ENCODE data around the gene MRPL40.

Gene MRPL40

DNA sequence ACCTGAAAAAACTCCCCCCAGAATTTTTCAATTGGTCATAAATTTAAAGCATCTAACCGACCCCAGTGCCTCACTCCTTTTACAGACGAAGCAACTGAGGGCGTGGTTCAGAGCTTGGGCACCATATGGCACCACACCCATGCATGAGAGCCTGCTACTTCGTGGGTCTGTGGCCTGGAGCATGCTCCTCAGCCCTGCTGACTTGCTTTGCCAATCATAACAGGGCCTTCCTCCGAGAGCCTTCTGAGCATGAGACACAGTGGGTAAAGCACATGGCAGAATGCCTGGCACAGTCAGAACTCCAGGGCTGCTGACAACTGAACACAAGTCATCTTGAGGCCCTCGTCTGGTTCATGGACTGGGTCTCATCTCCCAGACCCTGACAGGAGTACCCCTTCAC, 34.1 kb upstream of the MRPL40 start:
- H3K4me1 ChIP-seq (ENCODE audit: control insufficient read depth, insufficient read depth, low read depth, low read length): no peaks in the 10 kb centered on the region
- H3K18ac ChIP-seq (ENCODE audit: low read depth in 1 of 2, low read length in 2 of 2): no peak overlapping the region
- H3K9me3 ChIP-seq (ENCODE audit: control insufficient read depth, low read length): no peaks in the 10 kb centered on the region
- no peak overlapping the region for H2BK12ac ChIP-seq (ENCODE audit: low read length in 2 of 2)
- H3K27me3 ChIP-seq (ENCODE audit: control insufficient read depth in 1 of 2, insufficient read depth in 1 of 2, low read length in 2 of 2): no peaks in the 10 kb centered on the region
- no peak overlapping the region for H3K27ac ChIP-seq (ENCODE audit: low read length, poor library complexity, severe bottlenecking)
- no peak overlapping the region for H3K14ac ChIP-seq (ENCODE audit: low read length in 2 of 2)
- peaks cover 17% of the 10 kb centered on the region for H3K79me1 ChIP-seq (replicated peaks; ENCODE audit: low read length, poor library complexity, severe bottlenecking)
- H2BK120ac ChIP-seq (ENCODE audit: low read depth, low read length): no peak overlapping the region
- H3K23ac ChIP-seq (ENCODE audit: low read length in 2 of 2): no peak overlapping the region
- no peak overlapping the region for H4K91ac ChIP-seq (ENCODE audit: low read length)
- H3K4me2 ChIP-seq (ENCODE audit: low read length, poor library complexity, severe bottlenecking): no peak overlapping the region
- H3K36me3 ChIP-seq (ENCODE audit: control insufficient read depth in 1 of 2, insufficient read depth in 2 of 2, low read depth in 1 of 2, low read length in 2 of 2): peaks cover 59 to 84% of the 10 kb centered on the region in 2 experiments
- WGBS: 94% methylated on average over 6 of the region's 6 CpGs
- H3K4ac ChIP-seq (ENCODE audit: low read depth in 1 of 2, low read length in 2 of 2): no peak overlapping the region
- no peak overlapping the region for H3K4me3 ChIP-seq (ENCODE audit: insufficient read depth in 1 of 2, low read depth in 1 of 2, low read length in 2 of 2)
- H2BK5ac ChIP-seq (ENCODE audit: low read depth, low read length, poor library complexity, severe bottlenecking): no peak overlapping the region
- no peak overlapping the region for H3K9ac ChIP-seq (ENCODE audit: low read length)
- no peak overlapping the region for H2AFZ ChIP-seq (ENCODE audit: low read depth, low read length)
- no peak overlapping the region for H4K8ac ChIP-seq (ENCODE audit: low read length)
- H2AK5ac ChIP-seq (ENCODE audit: low read length, severe bottlenecking): no peak overlapping the region
- DNase-seq: no peak
- H2BK15ac ChIP-seq (ENCODE audit: low read depth, poor library complexity, severe bottlenecking): no peak overlapping the region

DNA sequence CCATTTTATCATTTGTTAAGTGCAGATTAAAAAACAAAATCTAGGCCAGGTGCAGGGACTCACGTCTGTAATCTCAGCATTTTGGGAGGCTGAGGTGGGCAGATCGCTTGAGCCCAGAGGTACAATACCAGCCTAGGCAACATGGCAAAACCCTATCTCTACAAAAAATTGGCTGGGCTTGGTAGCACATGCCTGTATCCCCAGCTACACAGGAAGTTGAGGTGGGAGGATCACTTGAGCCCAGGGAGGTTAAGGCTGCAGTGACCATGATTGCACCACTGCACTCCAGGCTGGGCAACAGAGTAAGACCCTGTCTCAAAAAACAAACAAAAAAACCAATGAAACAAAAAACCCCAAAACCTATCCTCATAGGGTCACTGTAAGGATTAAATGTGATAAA, 33.7 kb upstream of the MRPL40 start:
- no peaks in the 10 kb centered on the region for H3K27me3 ChIP-seq (ENCODE audit: control insufficient read depth in 1 of 2, insufficient read depth in 1 of 2, low read length in 2 of 2)

DNA sequence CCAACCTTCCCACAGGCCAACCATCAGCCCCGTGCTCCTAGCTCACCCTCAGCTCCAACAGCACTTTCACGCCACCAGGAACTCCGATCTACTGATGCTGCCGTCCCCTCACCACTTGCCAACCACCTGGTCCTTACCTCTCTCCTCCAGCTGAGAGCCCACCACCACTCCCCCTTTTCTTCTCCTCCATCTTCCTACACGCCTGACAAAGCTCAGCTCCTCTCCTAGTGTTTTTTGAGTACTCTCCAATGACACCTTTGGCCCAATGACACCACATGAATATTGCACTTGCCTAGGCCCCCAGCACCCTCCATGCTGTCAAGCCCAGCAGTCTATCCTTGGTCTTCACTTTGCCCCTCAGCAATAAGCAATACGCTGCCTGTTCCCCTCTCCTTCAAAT, 31.5 kb upstream of the MRPL40 start:
- Histone ChIP-seq H2BK12ac (ENCODE audit: low read length in 2 of 2) (no peak overlapping the region), H2AK5ac (ENCODE audit: low read length, severe bottlenecking) (no peak overlapping the region), H3K27me3 (ENCODE audit: control insufficient read depth in 1 of 2, insufficient read depth in 1 of 2, low read length in 2 of 2) (no peaks in the 10 kb centered on the region), H3K9ac (ENCODE audit: low read length) (no peak overlapping the region), H3K14ac (ENCODE audit: low read length in 2 of 2) (no peak overlapping the region), H3K79me1 (replicated peaks; ENCODE audit: low read length, poor library complexity, severe bottlenecking) (peaks cover 20% of the 10 kb centered on the region), H4K91ac (ENCODE audit: low read length) (no peak overlapping the region), H2AFZ (ENCODE audit: low read depth, low read length) (no peak overlapping the region), H3K23ac (ENCODE audit: low read length in 2 of 2) (no peak overlapping the region), H2BK5ac (ENCODE audit: low read depth, low read length, poor library complexity, severe bottlenecking) (no peak overlapping the region), H2BK120ac (ENCODE audit: low read depth, low read length) (no peak overlapping the region), H3K36me3 (ENCODE audit: control insufficient read depth in 1 of 2, insufficient read depth in 2 of 2, low read depth in 1 of 2, low read length in 2 of 2) (peaks cover 47 to 78% of the 10 kb centered on the region in 2 experiments), H4K8ac (ENCODE audit: low read length) (no peak overlapping the region), H3K4me2 (ENCODE audit: low read length, poor library complexity, severe bottlenecking) (no peak overlapping the region), H3K9me3 (ENCODE audit: control insufficient read depth, low read length) (no peaks in the 10 kb centered on the region), H2BK15ac (ENCODE audit: low read depth, poor library complexity, severe bottlenecking) (no peak overlapping the region), H3K4me3 (ENCODE audit: insufficient read depth in 1 of 2, low read depth in 1 of 2, low read length in 2 of 2) (no peak overlapping the region), H3K4me1 (ENCODE audit: control insufficient read depth, insufficient read depth, low read depth, low read length) (no peaks in the 10 kb centered on the region), H3K27ac (ENCODE audit: low read length, poor library complexity, severe bottlenecking) (no peak overlapping the region), H3K18ac (ENCODE audit: low read depth in 1 of 2, low read length in 2 of 2) (no peak overlapping the region), H3K4ac (ENCODE audit: low read depth in 1 of 2, low read length in 2 of 2) (no peak overlapping the region)
- no peak for DNase-seq
- 98% methylated on average over 6 of the region's 6 CpGs for WGBS

More for the DNA sequence above, 33.7 kb upstream of the MRPL40 start:
- H3K4me2 ChIP-seq (ENCODE audit: low read length, poor library complexity, severe bottlenecking): no peak overlapping the region
- no peak overlapping the region for H3K4ac ChIP-seq (ENCODE audit: low read depth in 1 of 2, low read length in 2 of 2)
- no peak overlapping the region for H3K23ac ChIP-seq (ENCODE audit: low read length in 2 of 2)
- no peak overlapping the region for H2AFZ ChIP-seq (ENCODE audit: low read depth, low read length)
- no peak overlapping the region for H2BK5ac ChIP-seq (ENCODE audit: low read depth, low read length, poor library complexity, severe bottlenecking)
- H3K36me3 ChIP-seq (ENCODE audit: control insufficient read depth in 1 of 2, insufficient read depth in 2 of 2, low read depth in 1 of 2, low read length in 2 of 2): peaks cover 58 to 81% of the 10 kb centered on the region in 2 experiments
- no peak overlapping the region for H3K4me3 ChIP-seq (ENCODE audit: insufficient read depth in 1 of 2, low read depth in 1 of 2, low read length in 2 of 2)
- H2AK5ac ChIP-seq (ENCODE audit: low read length, severe bottlenecking): no peak overlapping the region
- H3K9ac ChIP-seq (ENCODE audit: low read length): no peak overlapping the region
- no peak overlapping the region for H4K8ac ChIP-seq (ENCODE audit: low read length)
- no peak overlapping the region for H2BK120ac ChIP-seq (ENCODE audit: low read depth, low read length)
- no peak overlapping the region for H3K18ac ChIP-seq (ENCODE audit: low read depth in 1 of 2, low read length in 2 of 2)
- no peak overlapping the region for H2BK12ac ChIP-seq (ENCODE audit: low read length in 2 of 2)
- WGBS: 100% methylated on average over 2 of the region's 2 CpGs
- H3K79me1 ChIP-seq (replicated peaks; ENCODE audit: low read length, poor library complexity, severe bottlenecking): peaks cover 17% of the 10 kb centered on the region
- no peaks in the 10 kb centered on the region for H3K4me1 ChIP-seq (ENCODE audit: control insufficient read depth, insufficient read depth, low read depth, low read length)
- no peaks in the 10 kb centered on the region for H3K9me3 ChIP-seq (ENCODE audit: control insufficient read depth, low read length)
- no peak for DNase-seq
- H4K91ac ChIP-seq (ENCODE audit: low read length): no peak overlapping the region
- no peak overlapping the region for H2BK15ac ChIP-seq (ENCODE audit: low read depth, poor library complexity, severe bottlenecking)
- H3K14ac ChIP-seq (ENCODE audit: low read length in 2 of 2): no peak overlapping the region
- H3K27ac ChIP-seq (ENCODE audit: low read length, poor library complexity, severe bottlenecking): no peak overlapping the region

DNA sequence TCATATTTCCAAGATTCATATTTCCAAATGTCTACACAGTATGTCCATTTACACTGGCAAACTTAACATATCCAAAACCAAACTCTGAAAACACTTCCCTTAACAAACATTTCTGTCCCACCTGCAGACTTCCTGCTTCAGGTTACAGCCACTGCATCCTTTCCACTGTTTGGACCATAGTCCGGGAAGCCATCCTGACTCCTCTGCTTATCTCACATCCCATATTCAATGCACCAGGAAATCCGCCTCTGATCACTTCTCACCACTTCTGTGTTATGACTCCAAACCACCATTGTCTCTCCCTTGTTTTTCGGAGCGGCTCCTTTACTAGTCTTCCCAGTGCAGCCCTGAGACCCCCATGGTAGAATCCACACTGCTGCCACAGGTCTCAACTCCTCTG, 30.9 kb upstream of the MRPL40 start:
- WGBS: 98% methylated on average over 4 of the region's 4 CpGs
- peaks cover 23% of the 10 kb centered on the region for H3K79me1 ChIP-seq (replicated peaks; ENCODE audit: low read length, poor library complexity, severe bottlenecking)

More for the DNA sequence above, 30.9 kb upstream of the MRPL40 start:
- Histone ChIP-seq H3K27me3 (ENCODE audit: control insufficient read depth in 1 of 2, insufficient read depth in 1 of 2, low read length in 2 of 2) (no peaks in the 10 kb centered on the region), H3K4ac (ENCODE audit: low read depth in 1 of 2, low read length in 2 of 2) (no peak overlapping the region), H3K9ac (ENCODE audit: low read length) (no peak overlapping the region), H2BK5ac (ENCODE audit: low read depth, low read length, poor library complexity, severe bottlenecking) (no peak overlapping the region), H2AK5ac (ENCODE audit: low read length, severe bottlenecking) (no peak overlapping the region), H3K27ac (ENCODE audit: low read length, poor library complexity, severe bottlenecking) (no peak overlapping the region), H3K9me3 (ENCODE audit: control insufficient read depth, low read length) (no peaks in the 10 kb centered on the region), H3K4me3 (ENCODE audit: insufficient read depth in 1 of 2, low read depth in 1 of 2, low read length in 2 of 2) (no peak overlapping the region), H3K18ac (ENCODE audit: low read depth in 1 of 2, low read length in 2 of 2) (no peak overlapping the region), H3K14ac (ENCODE audit: low read length in 2 of 2) (no peak overlapping the region), H3K23ac (ENCODE audit: low read length in 2 of 2) (no peak overlapping the region), H3K4me1 (ENCODE audit: control insufficient read depth, insufficient read depth, low read depth, low read length) (no peaks in the 10 kb centered on the region), H2AFZ (ENCODE audit: low read depth, low read length) (peak overlapping the region; percentile 1), H2BK120ac (ENCODE audit: low read depth, low read length) (no peak overlapping the region), H2BK12ac (ENCODE audit: low read length in 2 of 2) (no peak overlapping the region), H4K8ac (ENCODE audit: low read length) (no peak overlapping the region), H3K4me2 (ENCODE audit: low read length, poor library complexity, severe bottlenecking) (no peak overlapping the region), H2BK15ac (ENCODE audit: low read depth, poor library complexity, severe bottlenecking) (no peak overlapping the region), H3K36me3 (ENCODE audit: control insufficient read depth in 1 of 2, insufficient read depth in 2 of 2, low read depth in 1 of 2, low read length in 2 of 2) (peaks cover 44 to 79% of the 10 kb centered on the region in 2 experiments), H4K91ac (ENCODE audit: low read length) (no peak overlapping the region)
- DNase-seq: no peak
